Mucosa of rectum (tissue), 2 donors: ENCODE results near the gene RHBDD2.
"Not testable (repeated sequence)": the region's sequence is repeated elsewhere in the genome, so short reads cannot be mapped to it uniquely, and the experiment has no call there.

Experiments used
- H3K27ac ChIP-seq, 2 donors: one replicate each; pipeline ENCODE4 v1.7.0; 2013; ENCODE audit warnings: inconsistent platforms in 2 of 2, low read depth in 2 of 2, low read length in 2 of 2
- H3K27me3 ChIP-seq, 2 donors: one replicate each; pipeline ENCODE4 v1.7.0; 2013; ENCODE audit warnings: low read length in 2 of 2; ENCODE audit not compliant: control insufficient read depth in 2 of 2, insufficient read depth in 2 of 2
- H3K36me3 ChIP-seq, 2 donors: one replicate each; pipeline ENCODE4 v1.7.0; 2013; ENCODE audit warnings: low read length in 2 of 2; ENCODE audit not compliant: control insufficient read depth in 2 of 2, insufficient read depth in 2 of 2
- H3K4me1 ChIP-seq, 2 donors: one replicate each; pipeline ENCODE4 v1.7.0; 2013; ENCODE audit warnings: low read length in 2 of 2, mild to moderate bottlenecking in 1 of 2; ENCODE audit not compliant: control insufficient read depth in 2 of 2, insufficient read depth in 2 of 2
- H3K4me3 ChIP-seq, 2 donors: one replicate each; pipeline ENCODE4 v1.7.0; 2013; ENCODE audit warnings: low read length in 2 of 2
- H3K9ac ChIP-seq, 2 donors: one replicate each; pipeline ENCODE4 v1.7.0; 2013; ENCODE audit warnings: low read length in 2 of 2, low read depth in 1 of 2, mild to moderate bottlenecking in 1 of 2
- H3K9me3 ChIP-seq, 2 donors: one replicate each; pipeline ENCODE4 v1.7.0; 2013; ENCODE audit warnings: low read length in 2 of 2; ENCODE audit not compliant: control insufficient read depth in 2 of 2
- donor health status: healthy.
- donor health status: Normal muscosa, but diverticular disease.

RHBDD2 gene

DNA sequence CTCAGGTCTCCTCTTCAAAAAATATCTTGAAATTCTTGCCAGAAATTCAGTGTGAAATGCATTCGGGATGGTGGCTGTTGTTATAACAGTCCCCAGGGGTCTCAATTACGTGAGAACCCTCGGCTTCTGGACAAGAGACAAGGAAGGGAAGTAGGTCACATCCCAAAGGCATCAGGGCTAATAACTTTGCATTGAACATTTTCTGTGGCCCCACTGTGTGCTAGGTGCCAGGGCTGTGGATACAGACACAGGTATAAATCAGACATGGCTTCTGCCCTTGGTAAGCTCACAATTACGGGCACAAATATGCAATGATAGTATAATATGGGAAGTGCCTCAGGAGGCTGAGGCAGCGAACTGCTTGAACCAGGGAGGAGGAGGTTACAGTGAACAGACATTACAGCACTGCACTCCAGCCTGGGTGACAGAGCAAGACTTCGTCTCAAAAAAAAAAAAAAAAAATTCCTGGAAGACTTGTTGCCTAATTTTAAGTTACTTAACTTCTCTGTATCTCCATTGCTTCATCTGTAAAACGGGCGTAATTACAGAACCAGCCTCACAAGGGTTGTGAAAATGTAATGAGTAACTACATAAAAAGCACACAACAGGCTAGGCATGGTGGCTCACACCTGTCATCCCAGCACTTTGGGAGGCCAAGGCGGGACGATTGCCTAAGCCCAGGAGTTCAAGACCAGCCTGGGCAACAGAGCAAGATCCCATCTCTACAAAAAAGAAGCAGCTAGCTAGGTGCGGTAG, 2.5 kb upstream of the RHBDD2 start:
- Histone ChIP-seq H3K4me3 (no peak overlapping the region), H3K9me3 (no peaks in the 10 kb centered on the region), H3K27me3 (no peaks in the 10 kb centered on the region), H3K36me3 (peaks cover 0 to 9% of the 10 kb centered on the region in 2 donors), H3K4me1 (peaks cover 14 to 20% of the 10 kb centered on the region in 2 donors), H3K9ac (no peak overlapping the region), H3K27ac (no peak overlapping the region)

GRCh38 chr7:75878312-75878768, 494 bp upstream of the RHBDD2 start:
- H3K4me3 ChIP-seq, result peak overlapping the region; percentile 93 to 96
- peaks cover 14 to 20% of the 10 kb centered on the region in 2 donors for H3K4me1 ChIP-seq
- no peaks in the 10 kb centered on the region for H3K27me3 ChIP-seq
- peak overlapping the region; percentile 64 to 72 for H3K9ac ChIP-seq
- H3K36me3 ChIP-seq, result peaks cover 12 to 26% of the 10 kb centered on the region in 2 donors
- H3K27ac ChIP-seq, result peak overlapping the region; percentile 76 to 84
- no peaks in the 10 kb centered on the region for H3K9me3 ChIP-seq

DNA sequence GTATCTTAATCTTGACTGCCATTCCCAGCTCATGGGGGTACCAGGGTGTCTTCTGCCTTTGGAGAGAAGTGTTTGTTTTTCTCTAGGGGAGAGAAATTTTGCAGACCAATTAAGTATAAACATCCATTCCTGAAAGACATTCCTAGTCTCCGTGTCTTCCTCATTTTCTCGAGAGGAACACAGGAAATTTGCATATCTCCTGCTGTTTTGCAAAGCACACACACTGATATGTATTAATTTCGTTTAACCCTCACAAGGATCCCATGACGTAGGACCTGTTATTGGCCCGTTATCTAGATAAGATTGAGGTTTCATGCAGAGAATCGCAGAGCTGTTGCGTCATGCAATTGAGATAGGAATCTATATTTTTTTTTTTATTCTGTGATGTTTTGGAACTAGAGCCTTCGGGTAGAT, 944 bp downstream of the RHBDD2 start:
- Histone ChIP-seq H3K27me3 (no peaks in the 10 kb centered on the region), H3K9ac (peak overlapping the region; percentile 78 to 87), H3K4me1 (peaks cover 19 to 20% of the 10 kb centered on the region in 2 donors), H3K9me3 (no peaks in the 10 kb centered on the region), H3K36me3 (peaks cover 15 to 36% of the 10 kb centered on the region in 2 donors), H3K27ac (peak overlapping the region in 1 of 2 donors; percentile 84), H3K4me3 (peak overlapping the region; percentile 96 to 97)

- peak overlapping the region; percentile 96 to 97 for H3K4me3 ChIP-seq
Observed at GRCh38 chr7:75880242-75880641, 1.4 kb downstream of the RHBDD2 start.

GRCh38 chr7:75881436-75882095, 2.7 kb downstream of the RHBDD2 start:
- Histone ChIP-seq H3K4me3 (no peak overlapping the region), H3K36me3 (peaks cover 25 to 51% of the 10 kb centered on the region in 2 donors), H3K27ac (no peak overlapping the region), H3K9ac (no peak overlapping the region), H3K9me3 (no peaks in the 10 kb centered on the region), H3K27me3 (no peaks in the 10 kb centered on the region), H3K4me1 (peaks cover 19 to 20% of the 10 kb centered on the region in 2 donors)

More at GRCh38 chr7:75880242-75880641, 1.4 kb downstream of the RHBDD2 start:
- Histone ChIP-seq H3K36me3 (peaks cover 15 to 40% of the 10 kb centered on the region in 2 donors), H3K9ac (peak overlapping the region in 1 of 2 donors; percentile 23), H3K27me3 (no peaks in the 10 kb centered on the region), H3K9me3 (no peaks in the 10 kb centered on the region), H3K27ac (no peak overlapping the region), H3K4me1 (peaks cover 19 to 20% of the 10 kb centered on the region in 2 donors)

GRCh38 chr7:75883265-75883824, 4.5 kb downstream of the RHBDD2 start:
- Histone ChIP-seq H3K36me3 (peaks cover 35 to 64% of the 10 kb centered on the region in 2 donors), H3K4me1 (peaks cover 16 to 17% of the 10 kb centered on the region in 2 donors)
- H3K27me3 ChIP-seq, H3K9ac ChIP-seq, H3K27ac ChIP-seq, H3K9me3 ChIP-seq, H3K4me3 ChIP-seq: not testable (repeated sequence)

DNA sequence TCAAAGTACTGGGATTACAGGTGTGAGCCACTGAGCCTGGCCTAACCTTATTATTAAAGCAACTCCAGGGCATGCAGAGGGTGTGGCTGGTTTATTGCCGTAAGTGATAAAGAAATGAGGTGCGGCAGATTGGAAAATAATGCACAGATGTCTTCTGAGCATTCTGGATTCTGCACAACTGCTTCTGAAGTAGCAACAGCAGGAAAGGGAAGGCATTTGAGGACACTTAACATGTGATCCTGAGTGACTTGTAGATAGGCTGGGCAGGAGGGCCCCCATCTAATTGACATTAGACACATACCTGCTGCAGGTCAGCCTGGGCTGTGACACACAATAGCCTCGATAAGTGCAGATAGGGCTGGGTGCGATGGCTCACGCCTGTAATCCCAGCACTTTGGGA, 5.6 kb downstream of the RHBDD2 start:
- Histone ChIP-seq H3K4me1 (peaks cover 10 to 12% of the 10 kb centered on the region in 2 donors), H3K36me3 (peaks cover 40 to 66% of the 10 kb centered on the region in 2 donors), H3K9ac (no peak overlapping the region)

DNA sequence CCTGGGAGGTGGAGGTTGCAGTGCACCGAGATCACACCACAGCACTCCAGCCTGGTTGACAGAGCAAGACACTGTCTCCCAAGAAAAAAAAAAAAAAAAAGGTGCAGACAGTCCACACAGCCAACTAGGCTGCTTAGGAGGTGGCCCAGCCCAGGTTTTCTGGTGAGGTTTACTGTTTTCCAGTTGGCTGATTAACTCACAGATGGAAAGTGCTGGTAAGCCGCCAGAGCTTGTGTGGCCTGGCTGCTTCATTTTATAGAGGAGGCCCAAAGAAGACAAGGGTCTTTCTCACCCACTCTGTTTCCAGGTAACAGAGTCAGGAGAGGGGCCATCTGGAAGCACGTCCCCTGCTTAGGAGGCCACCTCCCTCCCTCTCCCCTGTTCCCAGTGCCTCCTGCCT, 6.2 kb downstream of the RHBDD2 start:
- H3K27ac ChIP-seq, result no peak overlapping the region
- no peak overlapping the region for H3K4me3 ChIP-seq
- no peaks in the 10 kb centered on the region for H3K27me3 ChIP-seq
- H3K9ac ChIP-seq, result no peak overlapping the region
- no peaks in the 10 kb centered on the region for H3K9me3 ChIP-seq
- H3K4me1 ChIP-seq, result peaks cover 4 to 7% of the 10 kb centered on the region in 2 donors
- peaks cover 40 to 66% of the 10 kb centered on the region in 2 donors for H3K36me3 ChIP-seq

More for the DNA sequence above, 5.6 kb downstream of the RHBDD2 start:
- H3K4me3 ChIP-seq, result no peak overlapping the region
- no peaks in the 10 kb centered on the region for H3K27me3 ChIP-seq
- no peak overlapping the region for H3K27ac ChIP-seq
- no peaks in the 10 kb centered on the region for H3K9me3 ChIP-seq

GRCh38 chr7:75887669-75888369, 9.0 kb downstream of the RHBDD2 start:
- Histone ChIP-seq H3K9ac (no peak overlapping the region), H3K9me3 (no peaks in the 10 kb centered on the region), H3K4me1 (peaks cover 0 to 4% of the 10 kb centered on the region in 2 donors), H3K27ac (no peak overlapping the region), H3K4me3 (no peak overlapping the region), H3K36me3 (peaks cover 30 to 43% of the 10 kb centered on the region in 2 donors), H3K27me3 (no peaks in the 10 kb centered on the region)
